K562 (cell line): ENCODE measurements around the gene NOCT. TPM values are rescaled to one million over a fixed set of nuclear protein-coding genes. Genes with fewer than 3 reads are reported as not detected.
A peak's percentile ranks its signal among the peaks of the same experiment; 100 is the strongest.

Source experiments
- ATF1 ChIP-seq, 2 experiments: fragments of 450-650 bp in 1 of 2; IDR thresholded peaks; 2 replicates each; pipeline ENCODE4 v1.6.1; 2016; ENCODE audit warnings: missing compliant biosample characterization in 1 of 2, missing genetic modification characterization in 1 of 2
- CEBPB ChIP-seq: fragments of 450-650 bp; IDR thresholded peaks from 2 replicates; pipeline ENCODE4 v1.6.1; 2016; ENCODE audit warnings: missing genetic modification characterization, missing compliant biosample characterization
- CEBPG ChIP-seq, 3 experiments: fragments of 200-800 bp in 1 of 3; sonication (Bioruptor generic) in 1 of 3; sonication (generic) in 1 of 3; formaldehyde crosslinking in 1 of 3; IDR thresholded peaks in 2 of 3; conservative IDR thresholded peaks in 1 of 3; 2 replicates each; pipeline versions ENCODE4 v1.6.1 to v1.8.0; 2016 to 2022; ENCODE audit warnings: missing compliant biosample characterization in 2 of 3, missing genetic modification characterization in 2 of 3, mild to moderate bottlenecking in 1 of 3, missing genetic modification reagents in 1 of 3
- ELF2 ChIP-seq: fragments of 250-450 bp; sonication (Bioruptor Pico); IDR thresholded peaks from 2 replicates; pipeline ENCODE4 v1.5.0; 2021; ENCODE audit warnings: mild to moderate bottlenecking
- ETV1 ChIP-seq: fragments of 450-650 bp; conservative IDR thresholded peaks from 2 replicates; pipeline ENCODE4 v1.6.1; 2016; ENCODE audit warnings: missing genetic modification characterization, control low read depth, low read depth, missing compliant biosample characterization
- GTF2B ChIP-seq: IDR thresholded peaks from 2 replicates; pipeline ENCODE4 v1.6.1; 2011; ENCODE audit not compliant: insufficient read length; ENCODE audit errors: extremely low read depth
- HDAC8 ChIP-seq: fragments of 450-650 bp; IDR thresholded peaks from 2 replicates; pipeline ENCODE4 v1.6.1; 2016; ENCODE audit warnings: mild to moderate bottlenecking, missing genetic modification characterization, moderate library complexity, missing compliant biosample characterization
- HEY1 ChIP-seq: fragments of 250-450 bp; sonication (Bioruptor Pico); IDR thresholded peaks from 2 replicates; pipeline ENCODE4 v1.5.0; 2020; ENCODE audit warnings: mild to moderate bottlenecking, moderate library complexity, borderline replicate concordance
- KDM2B ChIP-seq: fragments of 250-450 bp; sonication (Bioruptor Pico); IDR thresholded peaks from 2 replicates; pipeline ENCODE4 v1.8.0; 2021; ENCODE audit warnings: mild to moderate bottlenecking, moderate library complexity
- KLF16 ChIP-seq: IDR thresholded peaks from 2 replicates; pipeline ENCODE4 v1.6.1; 2016; ENCODE audit warnings: antibody characterized with exemption
- MCM3 ChIP-seq: fragments of 450-650 bp; IDR thresholded peaks from 2 replicates; pipeline ENCODE4 v1.6.1; 2016
- MEF2D ChIP-seq: conservative IDR thresholded peaks from 2 replicates; pipeline ENCODE4 v1.6.1; 2016; ENCODE audit warnings: low read depth, missing genetic modification characterization, missing compliant biosample characterization
- MIER1 ChIP-seq: fragments of 450-650 bp; IDR thresholded peaks from 2 replicates; pipeline ENCODE4 v1.6.1; 2016; ENCODE audit warnings: antibody characterized with exemption, mild to moderate bottlenecking, low read depth
- MNT ChIP-seq, 2 experiments: fragments of 450-650 bp; conservative IDR thresholded peaks; 2 replicates each; pipeline ENCODE4 v1.6.1; 2017; ENCODE audit warnings: mild to moderate bottlenecking in 2 of 2, moderate library complexity in 2 of 2
- NKRF ChIP-seq: fragments of 450-650 bp; IDR thresholded peaks from 2 replicates; pipeline ENCODE4 v1.6.1; 2016; ENCODE audit warnings: borderline replicate concordance
- NUFIP1 ChIP-seq: fragments of 450-650 bp; IDR thresholded peaks from 2 replicates; pipeline ENCODE4 v1.6.1; 2018; ENCODE audit not compliant: partially characterized antibody
- PRPF4 ChIP-seq: fragments of 200-400 bp; formaldehyde crosslinking; IDR thresholded peaks from one replicate; pipeline ENCODE4 v1.6.1; 2017; ENCODE audit warnings: low read length, low read depth, mild to moderate bottlenecking; ENCODE audit not compliant: insufficient read depth, poor library complexity, severe bottlenecking
- SMARCC2 ChIP-seq: fragments of 450-650 bp; IDR thresholded peaks from 2 replicates; pipeline ENCODE4 v1.6.1; 2017; ENCODE audit warnings: antibody characterized with exemption, moderate library complexity, mild to moderate bottlenecking, low read depth
- SRSF1 ChIP-seq: fragments of 200-400 bp; formaldehyde crosslinking; IDR thresholded peaks from 2 replicates; pipeline ENCODE4 v1.6.1; 2017; ENCODE audit warnings: mild to moderate bottlenecking, low read depth, low read length, moderate library complexity
- SRSF7 ChIP-seq: fragments of 200-400 bp; formaldehyde crosslinking; optimal IDR thresholded peaks from 2 replicates; pipeline ENCODE3; 2017; ENCODE audit warnings: mild to moderate bottlenecking, low read depth, low read length
- SUPT5H ChIP-seq: fragments of 450-650 bp; IDR thresholded peaks from 2 replicates; pipeline ENCODE4 v1.6.1; 2016
- TCF3 ChIP-seq: sonication (generic); formaldehyde crosslinking; IDR thresholded peaks from 2 replicates; pipeline ENCODE4 v1.4.0; 2020; ENCODE audit warnings: mild to moderate bottlenecking, missing genetic modification reagents
- TGIF2 ChIP-seq: sonication (generic); formaldehyde crosslinking; IDR thresholded peaks from 2 replicates; pipeline ENCODE4 v1.8.1; 2022; ENCODE audit warnings: mild to moderate bottlenecking, missing genetic modification reagents, moderate library complexity
- ZFP36 ChIP-seq: fragments of 150-350 bp; IDR thresholded peaks from 2 replicates; pipeline ENCODE4 v1.6.1; 2018; ENCODE audit warnings: low read length, low read depth; ENCODE audit not compliant: partially characterized antibody
- ZKSCAN3 ChIP-seq: fragments of 250-450 bp; sonication (Bioruptor Pico); IDR thresholded peaks from 2 replicates; pipeline ENCODE4 v1.4.0; 2020
- polyA plus RNA-seq, 8 experiments: library from polyadenylated mRNA; depleted of rRNA in 4 of 8; stranded (reverse) in 5 of 8; unstranded in 3 of 8; fragments of >200 nt; fragmentation: Nextera tagmentation in 2 of 8; fragmentation: Illumina TruSeq in 1 of 8; extraction: Ambion mirVana in 2 of 8; extraction: Trizol in 1 of 8; gene quantifications; 2 replicates each; pipeline versions ENCODE4 v1.2.1 to v1.2.3, GENCODE V29; 2011 to 2014; ENCODE audit warnings: inconsistent platforms in 1 of 8, missing spikeins in 1 of 8
- total RNA-seq, 7 experiments: library from RNA; depleted of rRNA in 6 of 7; stranded (reverse); fragments of >200 nt in 6 of 7; fragmentation: Illumina TruSeq in 2 of 7; extraction: Trizol in 2 of 7; gene quantifications; 2 replicates each; pipeline versions ENCODE4 v1.2.1 to v1.2.3, GENCODE V29; 2011 to 2021; ENCODE audit warnings: low replicate concordance in 1 of 7

Gene NOCT
- total and polyA plus RNA-seq, 9 of the 15 experiments (the other 6 are each of a cell fraction or from before 2014, with no cell fraction given), result 1.3 to 20.2 (median 11.1) TPM

GRCh38 chr4:139082750-139083606, 67.4 kb downstream of the NOCT start (continued):
- peak; percentile 82 for TF ChIP-seq ETV1
- peak; percentile 96 to 99 for TF ChIP-seq MNT (conservative IDR thresholded peaks at IDR 0.05)
- TF ChIP-seq CEBPG (CRISPR knock-in tag; IDR thresholded peaks at IDR 0.05), result no peak
- TF ChIP-seq CEBPG (tag; conservative IDR thresholded peaks at IDR 0.05 in 1 of 2, IDR thresholded peaks at IDR 0.05 in 1 of 2), result no peak
- no peak for TF ChIP-seq MCM3
- TF ChIP-seq NKRF, result peak; percentile 92
- TF ChIP-seq SUPT5H, result peak; percentile 72
- no peak for TF ChIP-seq MEF2D (tag)
- no peak for TF ChIP-seq CEBPB
- no peak for TF ChIP-seq HDAC8 (tag)
- TF ChIP-seq SRSF7, result no peak
- TF ChIP-seq HEY1, result no peak
- TF ChIP-seq GTF2B, result no peak
- TF ChIP-seq KDM2B (CRISPR knock-in tag), result no peak
- no peak for TF ChIP-seq ATF1 (CRISPR knock-in tag; IDR thresholded peaks at IDR 0.05)
- peak; percentile 86 for TF ChIP-seq ATF1 (tag; IDR thresholded peaks at IDR 0.05)
- TF ChIP-seq MIER1, result no peak
- TF ChIP-seq ZKSCAN3 (CRISPR knock-in tag), result no peak
- TF ChIP-seq SRSF1, result no peak
- no peak for TF ChIP-seq KLF16
- peak; percentile 97 for TF ChIP-seq ELF2 (CRISPR knock-in tag)
- TF ChIP-seq ZFP36, result no peak
- TF ChIP-seq SMARCC2, result 0 out of 2 replicates have a peak, but pooled peaks have one; percentile 11
- TF ChIP-seq TCF3 (CRISPR knock-in tag), result 0 out of 2 replicates have a peak, but pooled peaks have one; percentile 1
- no peak for TF ChIP-seq PRPF4
- no peak for TF ChIP-seq NUFIP1
- TF ChIP-seq TGIF2 (CRISPR knock-in tag), result no peak
